Psoas muscle (tissue), 8 donors: ENCODE measurements around the gene CYYR1. TPM values are rescaled to one million over a fixed set of nuclear protein-coding genes. Genes with fewer than 3 reads are reported as not detected.

Experiments used
- ATAC-seq, 4 donors: fragments of 200-7000 bp; cut with Tn5 transposase; one replicate each; pipeline ENCODE4 v1.9.1; 2020; ENCODE audit warnings: moderate library complexity in 3 of 4, mild to moderate bottlenecking in 2 of 4
- DNase-seq, 2 donors: peaks; one replicate each; pipeline ENCODE4 v3.0.0-alpha.2; 2020
- H3K27ac ChIP-seq: fragments of 200-600 bp; one replicate; pipeline ENCODE4 v1.8.0; 2022
- H3K27me3 ChIP-seq, 3 donors: fragments of 200-600 bp in 1 of 3; one replicate each; pipeline versions ENCODE4 v1.6.1 to v1.8.0; 2013 to 2022; ENCODE audit warnings: low read length in 2 of 3, mild to moderate bottlenecking in 2 of 3, moderate library complexity in 1 of 3; ENCODE audit not compliant: insufficient read depth in 3 of 3
- H3K36me3 ChIP-seq, 2 donors: fragments of 200-600 bp in 1 of 2; one replicate each; pipeline versions ENCODE4 v1.6.1 to v1.8.0; 2013 to 2022; ENCODE audit warnings: low read depth in 1 of 2, mild to moderate bottlenecking in 1 of 2, moderate library complexity in 1 of 2; ENCODE audit not compliant: insufficient read depth in 1 of 2
- H3K4me1 ChIP-seq: fragments of 200-600 bp; one replicate; pipeline ENCODE4 v1.8.0; 2022
- H3K4me3 ChIP-seq: fragments of 200-600 bp; one replicate; pipeline ENCODE4 v1.8.0; 2022; ENCODE audit warnings: mild to moderate bottlenecking
- H3K9me3 ChIP-seq: fragments of 200-600 bp; one replicate; pipeline ENCODE4 v1.8.0; 2022
- CTCF ChIP-seq: fragments of 200-600 bp; IDR thresholded peaks from one replicate; pipeline ENCODE4 v1.8.0; 2022; ENCODE audit warnings: antibody characterized with exemption
- WGBS, 3 donors: extraction: QIAGEN DNeasy Blood & Tissue Kit; methylation state at CpG; one replicate each; pipeline versions ENCODE4 v1.1.6 to v1.1.7; 2013; 5-methylcytosine and 5-hydroxymethylcytosine counted together
- intact Hi-C, 2 donors: fragments of 100-400 bp; cut with DNase I; formaldehyde crosslinking; loops; one replicate each; pipeline versions ENCODE4 v1.11.0 to v1.14.2; 2022
- polyA plus RNA-seq, 3 donors: library from polyadenylated mRNA; stranded (reverse); fragments of 200-250 nt; gene quantifications; one replicate each; pipeline ENCODE4 v1.2.3, GENCODE V29; 2013
- total RNA-seq, 4 donors: library from RNA; stranded (reverse); fragmentation: NEBNext Ultra II Directional in 2 of 4; extraction: Animal tissue kit (Norgen Biotek cat#: 25700) in 2 of 4; gene quantifications; one replicate each; pipeline versions ENCODE4 v1.2.1 to v1.2.4, GENCODE V29; 2021 to 2023
- donor health status: healthy with polysubstance abuse.
- donor health status: DM: no; HTN: no; CAD: no; lungs with moderate emphysema.
- donor health status: Bipolar disorder and iron deficiency.
- donor health status: healthy.
- donor health status: DM: yes; HTN: yes; CAD: no.
- donor health status: DM: no; HTN: no; CAD: no.
- donor health status: DM: no; HTN: no; CAD: no.
- donor health status: DM: yes; HTN: yes; CAD: no.

The CYYR1 gene
- total and polyA plus RNA-seq, 7 donors: 7.1 to 20.4 (median 8.5) TPM

GRCh38 chr21:26597981-26598380 lies 24.9 kb upstream of the CYYR1 start:
- WGBS, 3 donors: 69 to 76% (median 69%) methylated on average over 2 of the region's 2 CpGs
- TF ChIP-seq CTCF: no peak
- no peak overlapping the region for H3K27ac ChIP-seq

GRCh38 chr21:26597031-26597430 lies 23.9 kb upstream of the CYYR1 start:
- ATAC-seq (no peak), DNase-seq (no peak)
- H3K4me3 ChIP-seq: no peak overlapping the region
- no peaks in the 10 kb centered on the region for H3K4me1 ChIP-seq
- H3K36me3 ChIP-seq: no peaks in the 10 kb centered on the region
- 87 to 96% (median 89%) methylated on average over 3 of the region's 3 CpGs for WGBS, 3 donors
- intact Hi-C loops: no loop called here
- no peak overlapping the region for H3K27ac ChIP-seq
- no peaks in the 10 kb centered on the region for H3K27me3 ChIP-seq
- no peak for TF ChIP-seq CTCF
- no peaks in the 10 kb centered on the region for H3K9me3 ChIP-seq

More at GRCh38 chr21:26597981-26598380, 24.9 kb upstream of the CYYR1 start:
- DNase-seq (no peak), ATAC-seq (no peak)
- Histone ChIP-seq H3K4me3 (no peak overlapping the region), H3K4me1 (no peaks in the 10 kb centered on the region), H3K27me3 (no peaks in the 10 kb centered on the region), H3K36me3 (no peaks in the 10 kb centered on the region), H3K9me3 (no peaks in the 10 kb centered on the region)
- intact Hi-C loops: no loop called here

- Histone ChIP-seq H3K4me1 (no peaks in the 10 kb centered on the region), H3K27ac (no peak overlapping the region), H3K27me3 (no peaks in the 10 kb centered on the region), H3K36me3 (no peaks in the 10 kb centered on the region), H3K4me3 (no peak overlapping the region), H3K9me3 (no peaks in the 10 kb centered on the region)
- DNase-seq: no peak
- no peak for TF ChIP-seq CTCF
- intact Hi-C loops: no loop called here
- no peak for ATAC-seq
- WGBS, 3 donors: 84 to 91% (median 90%) methylated on average over 7 of the region's 7 CpGs
These were observed 22.9 kb upstream of the CYYR1 start for GRCh38 chr21:26595971-26596370.

- ATAC-seq (no peak), DNase-seq (no peak)
- TF ChIP-seq CTCF: no peak
- H3K4me1 ChIP-seq: no peaks in the 10 kb centered on the region
- WGBS, 3 donors: 88 to 89% (median 88%) methylated on average over 1 of the region's 1 CpG
- no peak overlapping the region for H3K4me3 ChIP-seq
- intact Hi-C loops: no loop called here
- H3K36me3 ChIP-seq: no peaks in the 10 kb centered on the region
- H3K9me3 ChIP-seq: no peaks in the 10 kb centered on the region
- no peak overlapping the region for H3K27ac ChIP-seq
- no peaks in the 10 kb centered on the region for H3K27me3 ChIP-seq
These were observed 20.7 kb upstream of the CYYR1 start for GRCh38 chr21:26593800-26594199.

- Histone ChIP-seq H3K9me3 (no peaks in the 10 kb centered on the region), H3K4me3 (no peak overlapping the region), H3K27ac (no peak overlapping the region), H3K27me3 (no peaks in the 10 kb centered on the region), H3K36me3 (no peaks in the 10 kb centered on the region), H3K4me1 (no peaks in the 10 kb centered on the region)
- intact Hi-C loops: no loop called here
- ATAC-seq (no peak), DNase-seq (no peak)
- WGBS, 3 donors: 90 to 91% (median 91%) methylated on average over 5 of the region's 5 CpGs
- TF ChIP-seq CTCF: no peak
These were observed 18.5 kb upstream of the CYYR1 start for GRCh38 chr21:26591543-26591942.
